IPS-18c (cell line): ENCODE data around the gene UBL7.

Source experiments
- H3K4me3 ChIP-seq: 2 replicates; pipeline ENCODE4 v1.7.0; 2013; ENCODE audit warnings: low read depth, mild to moderate bottlenecking, low read length, moderate library complexity; ENCODE audit not compliant: insufficient read depth
- H3K9me3 ChIP-seq: one replicate; pipeline ENCODE4 v1.6.1; 2013; ENCODE audit warnings: mild to moderate bottlenecking, low read length, moderate library complexity; ENCODE audit not compliant: control insufficient read depth, insufficient read depth

Gene UBL7

GRCh38 chr15:74418575-74419338 lies 42.2 kb downstream of the UBL7 start:
- Histone ChIP-seq H3K4me3 (no peak overlapping the region), H3K9me3 (no peaks in the 10 kb centered on the region)

- Histone ChIP-seq H3K9me3 (no peaks in the 10 kb centered on the region), H3K4me3 (no peak overlapping the region)
Measured at GRCh38 chr15:74417670-74418069, 43.3 kb downstream of the UBL7 start.

- H3K4me3 ChIP-seq, result no peak overlapping the region
- H3K9me3 ChIP-seq, result no peaks in the 10 kb centered on the region
Measured at GRCh38 chr15:74417225-74417624, 43.7 kb downstream of the UBL7 start.

- Histone ChIP-seq H3K9me3 (no peaks in the 10 kb centered on the region), H3K4me3 (no peak overlapping the region)
Measured at GRCh38 chr15:74415966-74416916, 44.7 kb downstream of the UBL7 start.

- Histone ChIP-seq H3K4me3 (no peak overlapping the region), H3K9me3 (no peaks in the 10 kb centered on the region)
Measured at GRCh38 chr15:74414603-74415338, 46.2 kb downstream of the UBL7 start.

GRCh38 chr15:74414081-74414580 lies 46.8 kb downstream of the UBL7 start:
- H3K4me3 ChIP-seq, result no peak overlapping the region
- H3K9me3 ChIP-seq, result no peaks in the 10 kb centered on the region

- Histone ChIP-seq H3K9me3 (no peaks in the 10 kb centered on the region), H3K4me3 (no peak overlapping the region)
Measured at GRCh38 chr15:74413350-74414080, 47.4 kb downstream of the UBL7 start.

GRCh38 chr15:74412159-74412558 lies 48.8 kb downstream of the UBL7 start:
- Histone ChIP-seq H3K9me3 (peaks cover under 1% of the 10 kb centered on the region), H3K4me3 (no peak overlapping the region)

GRCh38 chr15:74411686-74412085 lies 49.3 kb downstream of the UBL7 start:
- peaks cover 2% of the 10 kb centered on the region for H3K9me3 ChIP-seq
- no peak overlapping the region for H3K4me3 ChIP-seq

- Histone ChIP-seq H3K4me3 (no peak overlapping the region), H3K9me3 (peaks cover 2% of the 10 kb centered on the region)
Measured at GRCh38 chr15:74410502-74410901, 50.5 kb downstream of the UBL7 start.

- no peak overlapping the region for H3K4me3 ChIP-seq
- H3K9me3 ChIP-seq, result peaks cover 2% of the 10 kb centered on the region
Measured at GRCh38 chr15:74409225-74409624, 51.7 kb downstream of the UBL7 start.

GRCh38 chr15:74408815-74409214 lies 52.1 kb downstream of the UBL7 start:
- H3K4me3 ChIP-seq, result no peak overlapping the region
- peaks cover 2% of the 10 kb centered on the region for H3K9me3 ChIP-seq

GRCh38 chr15:74408385-74408784 lies 52.6 kb downstream of the UBL7 start:
- Histone ChIP-seq H3K4me3 (no peak overlapping the region), H3K9me3 (peaks cover 2% of the 10 kb centered on the region)

GRCh38 chr15:74406992-74407705 lies 53.8 kb downstream of the UBL7 start:
- peaks cover 2% of the 10 kb centered on the region for H3K9me3 ChIP-seq
- H3K4me3 ChIP-seq, result no peak overlapping the region

GRCh38 chr15:74406517-74406916 lies 54.4 kb downstream of the UBL7 start:
- Histone ChIP-seq H3K9me3 (peaks cover 2% of the 10 kb centered on the region), H3K4me3 (no peak overlapping the region)

- H3K9me3 ChIP-seq, result peaks cover 2% of the 10 kb centered on the region
- H3K4me3 ChIP-seq, result no peak overlapping the region
Measured at GRCh38 chr15:74405823-74406222, 55.1 kb downstream of the UBL7 start.
